Activated CD8-positive, alpha-beta memory T cell treated with anti-CD3 and anti-CD28 coated beads for 1 hour (primary cell): ENCODE results near the gene ATG16L2.

Experiments
- DNase-seq, 2 donors: peaks; one replicate each; pipeline ENCODE4 v3.0.0-alpha.2; 2020; ENCODE audit warnings: low read depth in 1 of 2; ENCODE audit errors: extremely low read depth in 1 of 2

ATG16L2 gene

DNA sequence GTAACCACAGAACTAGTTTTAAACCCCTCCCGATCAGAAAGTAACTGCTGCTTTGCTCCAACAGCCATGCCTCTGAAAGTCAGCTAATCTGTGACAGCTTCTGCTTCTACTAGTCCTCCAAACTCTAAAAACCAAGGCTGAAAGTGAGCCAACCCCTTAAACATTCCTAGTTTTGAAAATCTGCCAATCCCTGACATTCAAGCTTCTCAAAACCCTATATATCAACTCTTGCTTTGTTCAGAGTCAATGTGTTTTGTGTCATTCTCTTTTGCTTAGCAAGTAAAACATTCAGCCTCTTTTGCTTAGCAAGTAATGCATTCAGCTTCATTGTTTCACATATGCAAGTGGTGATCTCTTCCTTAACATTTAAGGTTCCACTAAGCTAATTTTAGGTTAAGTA, 56.9 kb downstream of the ATG16L2 start:
- no peak for DNase-seq

DNA sequence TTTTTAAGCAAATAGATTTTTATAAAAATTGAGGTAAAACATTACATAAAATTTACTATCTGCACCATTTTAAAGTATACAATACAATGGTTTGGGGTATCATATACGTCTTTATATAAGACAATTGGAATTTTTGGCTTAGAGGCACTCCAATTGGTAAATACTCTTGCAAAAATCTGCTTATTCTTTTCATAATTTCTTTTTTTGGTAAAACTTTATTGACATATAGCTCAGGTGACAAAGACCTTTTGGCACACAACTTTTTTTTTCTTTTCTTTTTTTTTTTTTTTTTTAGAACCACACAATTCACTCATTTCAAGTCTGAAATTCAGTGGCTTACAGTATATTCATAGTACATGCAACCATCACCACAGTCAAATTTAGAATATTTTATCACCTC, 57.8 kb downstream of the ATG16L2 start:
- no peak for DNase-seq

DNA sequence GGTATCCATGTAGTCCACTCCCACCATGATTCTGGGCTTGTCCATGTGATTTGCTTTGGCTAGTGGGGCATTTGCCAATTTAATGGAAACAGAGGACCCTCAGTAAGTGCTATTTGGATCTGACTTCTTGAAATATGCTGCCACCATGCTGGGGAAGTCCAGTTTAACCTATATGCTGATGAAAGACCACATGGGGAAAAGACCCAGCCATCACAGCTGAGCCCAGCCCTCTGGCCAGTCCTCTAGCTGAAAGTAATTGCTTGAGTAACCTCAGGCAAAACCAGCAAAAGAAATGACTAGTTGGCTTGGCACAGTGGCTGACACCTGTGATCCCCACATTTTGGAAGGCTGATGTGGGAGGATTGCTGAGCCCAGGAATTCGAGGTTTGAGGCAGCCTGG, 61.5 kb downstream of the ATG16L2 start:
- no peak for DNase-seq

GRCh38 chr11:72876147-72876546, 61.9 kb downstream of the ATG16L2 start:
- DNase-seq, result no peak
